HCT116 (cell line): ENCODE measurements around the gene SLC8A1. TPM values are rescaled to one million over a fixed set of nuclear protein-coding genes. Genes with fewer than 3 reads are reported as not detected.

Experiments
- ATAC-seq: fragments of 200-7000 bp; cut with Tn5 transposase; 2 replicates; pipeline ENCODE4 v1.9.1; 2020; ENCODE audit warnings: mild to moderate bottlenecking, moderate library complexity
- BruUV-seq: library from RNA; stranded (reverse); fragments of 400-500 nt; replicated peaks from 2 replicates; lab custom pipeline; 2021; lab: Mats Ljungman, UMichigan
- CTCF ChIA-PET: fragments of 300-600 bp; sonication (Branson Sonifier 250); formaldehyde crosslinking; loops from one replicate; lab custom pipeline; 2021; ENCODE audit warnings: antibody characterized with exemption; lab: Charles Lee
- POLR2A ChIA-PET: fragments of 300-600, 350-600 bp; sonication (Branson Sonifier 250); formaldehyde crosslinking; loops from one replicate; lab custom pipeline; 2021; ENCODE audit warnings: antibody characterized with exemption; lab: Charles Lee
- RAD21 ChIA-PET, 2 experiments: fragments of 300-600 bp; sonication (Branson Sonifier 250); formaldehyde crosslinking; loops; one replicate each; lab custom pipeline; 2023; ENCODE audit warnings: low total read pairs in 2 of 2; ENCODE audit not compliant: uncharacterized antibody in 2 of 2, unreplicated experiment in 2 of 2, low non-redundant PET in 1 of 2; lab: Charles Lee
- DNase-seq: peaks from one replicate; pipeline ENCODE4 v3.0.0-alpha.2; 2010; ENCODE audit warnings: low read depth, low spot score
- H2AFZ ChIP-seq: fragments of 200-600 bp; shearing (Covaris generic), sonication (generic); 2 replicates; pipeline ENCODE4 v1.6.1; 2017; ENCODE audit warnings: low read depth, mixed run types, mixed read lengths, antibody characterized with exemption, low read length; ENCODE audit not compliant: poor library complexity, severe bottlenecking
- H3K27ac ChIP-seq: 2 replicates; pipeline ENCODE4 v1.5.1; 2012; ENCODE audit warnings: low read depth, low read length
- H3K27me3 ChIP-seq: fragments of 200-600 bp; sonication (generic); 2 replicates; pipeline ENCODE4 v1.6.1; 2016; ENCODE audit warnings: mixed run types, low read length, mixed read lengths; ENCODE audit not compliant: insufficient read depth
- H3K36me3 ChIP-seq, 2 experiments: fragments of 200-500 bp in 1 of 2; fragments of 200-600 bp in 1 of 2; sonication (Bioruptor generic) in 1 of 2; sonication (generic) in 1 of 2; 2 replicates each; pipeline versions ENCODE4 v1.5.1 to v1.6.1; 2014 to 2016; ENCODE audit warnings: low read length in 2 of 2, inconsistent platforms in 1 of 2, mixed read lengths in 1 of 2, mixed run types in 1 of 2; ENCODE audit not compliant: insufficient read depth in 2 of 2, control insufficient read depth in 1 of 2
- H3K4me1 ChIP-seq, 2 experiments: fragments of 200-600 bp in 1 of 2; sonication (generic) in 1 of 2; 2 replicates each; pipeline versions ENCODE4 v1.5.1 to v1.6.1; 2012 to 2017; ENCODE audit warnings: low read length in 2 of 2, inconsistent platforms in 1 of 2, mild to moderate bottlenecking in 1 of 2, mixed read lengths in 1 of 2, mixed run types in 1 of 2, moderate library complexity in 1 of 2; ENCODE audit not compliant: insufficient read depth in 2 of 2, control insufficient read depth in 1 of 2
- H3K4me2 ChIP-seq: fragments of 200-600 bp; sonication (generic); 2 replicates; pipeline ENCODE4 v1.6.1; 2017; ENCODE audit warnings: mixed run types, low read length, mixed read lengths
- H3K4me3 ChIP-seq, 2 experiments: fragments of 200-600 bp in 1 of 2; sonication (generic) in 1 of 2; replicated peaks in 1 of 2; 2 replicates each; pipeline ENCODE4 v1.5.1; 2011 to 2016; ENCODE audit warnings: low read length in 2 of 2, control low read depth in 1 of 2, low read depth in 1 of 2, mild to moderate bottlenecking in 1 of 2, mixed read lengths in 1 of 2, mixed run types in 1 of 2
- H3K79me2 ChIP-seq: fragments of 200-600 bp; sonication (generic); 2 replicates; pipeline ENCODE4 v1.6.1; 2017; ENCODE audit warnings: mild to moderate bottlenecking, mixed run types, low read length, moderate library complexity, mixed read lengths; ENCODE audit not compliant: insufficient read depth
- H3K9ac ChIP-seq: fragments of 200-600 bp; sonication (generic); 2 replicates; pipeline ENCODE4 v1.6.1; 2016; ENCODE audit warnings: low read length, mixed read lengths
- H3K9me2 ChIP-seq: fragments of 200-600 bp; sonication (generic), shearing (Covaris generic); 2 replicates; pipeline ENCODE4 v1.6.1; 2017; ENCODE audit warnings: mixed run types, mild to moderate bottlenecking, moderate library complexity; ENCODE audit not compliant: insufficient read depth
- H3K9me3 ChIP-seq, 2 experiments: fragments of 200-500 bp in 1 of 2; fragments of 200-600 bp in 1 of 2; sonication (Bioruptor generic) in 1 of 2; sonication (generic) in 1 of 2; 2 replicates each; pipeline ENCODE4 v1.6.1; 2014 to 2017; ENCODE audit warnings: low read length in 2 of 2, mixed read lengths in 2 of 2, inconsistent platforms in 1 of 2, low read depth in 1 of 2, mild to moderate bottlenecking in 1 of 2, mixed run types in 1 of 2, moderate library complexity in 1 of 2; ENCODE audit not compliant: control insufficient read depth in 1 of 2, insufficient read depth in 1 of 2
- H4K20me1 ChIP-seq: fragments of 200-600 bp; sonication (generic), shearing (Covaris generic); 2 replicates; pipeline ENCODE4 v1.6.1; 2017; ENCODE audit warnings: mixed run types, mild to moderate bottlenecking, moderate library complexity; ENCODE audit not compliant: insufficient read depth
- ATF3 ChIP-seq: IDR thresholded peaks from 2 replicates; pipeline ENCODE4 v1.6.1; 2012
- CBX3 ChIP-seq: IDR thresholded peaks from 2 replicates; pipeline ENCODE4 v1.6.1; 2012; ENCODE audit warnings: low read depth
- CTCF ChIP-seq, 3 experiments: fragments of 200-600 bp in 1 of 3; sonication (generic) in 1 of 3; IDR thresholded peaks in 2 of 3; conservative IDR thresholded peaks in 1 of 3; 2 replicates each; pipeline ENCODE4 v1.5.1; 2012 to 2017; ENCODE audit warnings: low read depth in 2 of 3, low read length in 2 of 3, antibody characterized with exemption in 1 of 3, borderline replicate concordance in 1 of 3, control low read depth in 1 of 3, mild to moderate bottlenecking in 1 of 3, mixed read lengths in 1 of 3, mixed run types in 1 of 3, moderate library complexity in 1 of 3; ENCODE audit not compliant: insufficient read depth in 1 of 3
- EGR1 ChIP-seq: IDR thresholded peaks from 2 replicates; pipeline ENCODE4 v1.6.1; 2012; ENCODE audit warnings: low read depth
- ELF1 ChIP-seq: IDR thresholded peaks from 2 replicates; pipeline ENCODE4 v1.6.1; 2012; ENCODE audit warnings: low read depth, borderline replicate concordance
- EZH2 ChIP-seq: fragments of 200-600 bp; sonication (generic); IDR thresholded peaks from 2 replicates; pipeline ENCODE4 v1.6.1; 2017; ENCODE audit warnings: antibody characterized with exemption, mixed run types
- EZH2phosphoT487 ChIP-seq: fragments of 200-600 bp; IDR thresholded peaks from 2 replicates; pipeline ENCODE4 v1.6.1; 2018; ENCODE audit warnings: antibody characterized with exemption, borderline replicate concordance
- JUND ChIP-seq: IDR thresholded peaks from 2 replicates; pipeline ENCODE4 v1.6.1; 2012
- POLR2AphosphoS5 ChIP-seq: IDR thresholded peaks from 2 replicates; pipeline ENCODE4 v1.6.1; 2011; ENCODE audit warnings: mild to moderate bottlenecking, low read depth, low read length, moderate library complexity
- RAD21 ChIP-seq: IDR thresholded peaks from 2 replicates; pipeline ENCODE4 v1.6.1; 2012; ENCODE audit warnings: low read depth, mild to moderate bottlenecking
- SP1 ChIP-seq: IDR thresholded peaks from 2 replicates; pipeline ENCODE4 v1.6.1; 2012; ENCODE audit warnings: low read depth
- YY1 ChIP-seq: IDR thresholded peaks from 2 replicates; pipeline ENCODE4 v1.6.1; 2011; ENCODE audit warnings: low read length, low read depth, moderate library complexity, mild to moderate bottlenecking; ENCODE audit not compliant: insufficient replicate concordance; ENCODE audit errors: extremely low read depth
- ZNF274 ChIP-seq: fragments of 200-500 bp; sonication (Bioruptor generic); IDR thresholded peaks from 2 replicates; pipeline ENCODE4 v1.6.1; 2014; ENCODE audit warnings: mild to moderate bottlenecking, low read depth, low read length, inconsistent platforms
- intact Hi-C: fragments of 100-400 bp; cut with micrococcal nuclease; formaldehyde crosslinking; loops from 2 replicates; pipeline ENCODE4 v1.10.0; 2022
- total RNA-seq: library from RNA; stranded (reverse); gene quantifications from one replicate; pipeline ENCODE4 v1.2.1, GENCODE V29; 2021; ENCODE audit not compliant: unreplicated experiment
- TF ChIP-seq, protein P1 (sequence below): IDR thresholded peaks from 2 replicates; pipeline ENCODE4 v1.6.1; 2012; ENCODE audit warnings: low read depth
- TF ChIP-seq, protein P2 (sequence below): IDR thresholded peaks from 2 replicates; pipeline ENCODE4 v1.6.1; 2012

The SLC8A1 gene
- total RNA-seq, 1 experiment from 2014 or later: 0.07 TPM

DNA sequence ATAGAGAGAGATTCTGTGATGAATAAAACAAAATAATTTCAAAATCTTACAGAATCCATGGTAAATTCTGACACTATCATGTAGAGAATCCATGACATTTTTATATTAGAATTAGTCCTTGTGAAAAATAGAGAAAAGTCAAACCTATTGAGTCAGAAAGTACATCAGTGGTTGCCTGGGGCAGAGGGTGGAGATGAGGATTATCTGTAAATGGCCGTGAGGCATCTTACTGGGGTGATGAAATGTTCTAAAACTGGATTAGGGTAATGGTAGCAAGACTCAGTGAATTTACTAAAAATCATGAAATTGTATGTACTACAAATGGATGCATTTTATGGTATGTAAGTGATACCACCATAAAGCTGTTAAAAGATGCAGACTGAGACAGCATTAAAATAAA is 323.1 kb downstream of the SLC8A1 start:
- no peaks in the 10 kb centered on the region for H3K4me1 ChIP-seq
- DNase-seq (no peak), ATAC-seq (no peak)
- H3K27ac ChIP-seq: no peak overlapping the region
- H3K9me2 ChIP-seq: no peaks in the 10 kb centered on the region
- RAD21 ChIA-PET: no interaction called here
- H3K36me3 ChIP-seq: no peaks in the 10 kb centered on the region
- H3K4me3 ChIP-seq: no peak overlapping the region
- no peaks in the 10 kb centered on the region for H4K20me1 ChIP-seq
- H2AFZ ChIP-seq: no peak overlapping the region
- BruUV-seq: no TSS peak
- H3K27me3 ChIP-seq: peaks cover 35% of the 10 kb centered on the region
- POLR2A ChIA-PET: no interaction called here
- no peak overlapping the region for H3K4me2 ChIP-seq
- TF ChIP-seq ELF1 (no peak), ATF3 (no peak)
- H3K79me2 ChIP-seq: no peaks in the 10 kb centered on the region
- no peak overlapping the region for H3K9ac ChIP-seq
- intact Hi-C loops: no loop called here
- no peaks in the 10 kb centered on the region for H3K9me3 ChIP-seq
- CTCF ChIA-PET: no interaction called here

DNA sequence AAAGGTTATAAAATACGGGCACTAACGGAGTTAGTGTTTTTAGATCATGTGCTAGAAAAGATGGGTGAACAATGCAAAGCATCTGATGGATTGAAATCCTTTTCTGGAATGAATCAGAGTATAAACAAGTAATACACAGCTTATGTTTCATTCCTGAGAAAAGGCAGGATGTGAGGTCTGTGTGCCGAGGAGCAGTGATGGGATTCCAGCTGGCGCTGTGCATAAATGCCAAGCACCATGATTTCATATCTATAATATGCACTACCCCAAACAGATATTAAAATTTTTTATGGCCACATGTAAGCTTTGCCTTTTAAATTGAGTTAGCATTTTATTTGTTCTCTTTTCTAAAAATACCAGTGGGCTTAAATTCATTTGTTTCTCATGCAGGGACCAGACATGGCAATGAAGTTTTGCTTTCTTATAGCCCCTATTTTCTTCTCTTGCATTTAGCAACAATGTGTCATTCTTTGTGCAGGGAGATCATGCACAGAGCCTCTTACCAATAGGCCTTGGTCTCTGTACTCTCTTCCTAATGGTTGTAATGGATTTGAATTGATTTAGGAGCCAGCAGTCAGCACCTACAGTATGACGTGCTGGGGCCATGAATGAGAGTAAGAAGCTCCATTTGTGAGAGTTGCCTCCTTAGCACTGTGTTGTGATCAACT is 323.9 kb downstream of the SLC8A1 start:
- H4K20me1 ChIP-seq: no peaks in the 10 kb centered on the region
- H3K9ac ChIP-seq: no peak overlapping the region
- H3K27me3 ChIP-seq: peaks cover 39% of the 10 kb centered on the region
- RAD21 ChIA-PET: no interaction called here
- ATAC-seq: no peak
- no peak overlapping the region for H3K4me3 ChIP-seq
- H3K79me2 ChIP-seq: no peaks in the 10 kb centered on the region
- intact Hi-C loops: no loop called here
- BruUV-seq: no TSS peak
- no peaks in the 10 kb centered on the region for H3K4me1 ChIP-seq
- H3K36me3 ChIP-seq: no peaks in the 10 kb centered on the region
- POLR2A ChIA-PET: no interaction called here
- no peak overlapping the region for H2AFZ ChIP-seq
- H3K9me3 ChIP-seq: no peaks in the 10 kb centered on the region
- H3K27ac ChIP-seq: no peak overlapping the region
- H3K9me2 ChIP-seq: no peaks in the 10 kb centered on the region
- DNase-seq: no peak
- CTCF ChIA-PET: no interaction called here
- no peak overlapping the region for H3K4me2 ChIP-seq
- TF ChIP-seq CBX3: no peak
- no peak for TF ChIP-seq EGR1
- no peak for TF ChIP-seq EZH2phosphoT487
- no peak for TF ChIP-seq JUND
- TF ChIP-seq EZH2: no peak
- no peak for TF ChIP-seq YY1
- TF ChIP-seq CTCF (IDR thresholded peaks at IDR 0.05 in 2 of 3, conservative IDR thresholded peaks at IDR 0.05 in 1 of 3; ENCODE audit: borderline replicate concordance in 1 of 3, insufficient read depth in 1 of 3, low read depth in 2 of 3, low read length in 2 of 3): no peak
- no peak for TF ChIP-seq POLR2AphosphoS5
- TF ChIP-seq RAD21: no peak
- no peak for TF ChIP-seq ZNF274
- TF ChIP-seq, protein P1, sequence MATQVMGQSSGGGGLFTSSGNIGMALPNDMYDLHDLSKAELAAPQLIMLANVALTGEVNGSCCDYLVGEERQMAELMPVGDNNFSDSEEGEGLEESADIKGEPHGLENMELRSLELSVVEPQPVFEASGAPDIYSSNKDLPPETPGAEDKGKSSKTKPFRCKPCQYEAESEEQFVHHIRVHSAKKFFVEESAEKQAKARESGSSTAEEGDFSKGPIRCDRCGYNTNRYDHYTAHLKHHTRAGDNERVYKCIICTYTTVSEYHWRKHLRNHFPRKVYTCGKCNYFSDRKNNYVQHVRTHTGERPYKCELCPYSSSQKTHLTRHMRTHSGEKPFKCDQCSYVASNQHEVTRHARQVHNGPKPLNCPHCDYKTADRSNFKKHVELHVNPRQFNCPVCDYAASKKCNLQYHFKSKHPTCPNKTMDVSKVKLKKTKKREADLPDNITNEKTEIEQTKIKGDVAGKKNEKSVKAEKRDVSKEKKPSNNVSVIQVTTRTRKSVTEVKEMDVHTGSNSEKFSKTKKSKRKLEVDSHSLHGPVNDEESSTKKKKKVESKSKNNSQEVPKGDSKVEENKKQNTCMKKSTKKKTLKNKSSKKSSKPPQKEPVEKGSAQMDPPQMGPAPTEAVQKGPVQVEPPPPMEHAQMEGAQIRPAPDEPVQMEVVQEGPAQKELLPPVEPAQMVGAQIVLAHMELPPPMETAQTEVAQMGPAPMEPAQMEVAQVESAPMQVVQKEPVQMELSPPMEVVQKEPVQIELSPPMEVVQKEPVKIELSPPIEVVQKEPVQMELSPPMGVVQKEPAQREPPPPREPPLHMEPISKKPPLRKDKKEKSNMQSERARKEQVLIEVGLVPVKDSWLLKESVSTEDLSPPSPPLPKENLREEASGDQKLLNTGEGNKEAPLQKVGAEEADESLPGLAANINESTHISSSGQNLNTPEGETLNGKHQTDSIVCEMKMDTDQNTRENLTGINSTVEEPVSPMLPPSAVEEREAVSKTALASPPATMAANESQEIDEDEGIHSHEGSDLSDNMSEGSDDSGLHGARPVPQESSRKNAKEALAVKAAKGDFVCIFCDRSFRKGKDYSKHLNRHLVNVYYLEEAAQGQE: no peak
- TF ChIP-seq, protein P2, sequence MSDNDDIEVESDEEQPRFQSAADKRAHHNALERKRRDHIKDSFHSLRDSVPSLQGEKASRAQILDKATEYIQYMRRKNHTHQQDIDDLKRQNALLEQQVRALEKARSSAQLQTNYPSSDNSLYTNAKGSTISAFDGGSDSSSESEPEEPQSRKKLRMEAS: no peak
- no peak for TF ChIP-seq SP1
- TF ChIP-seq ELF1: no peak
